ENCODE measurements around the gene CARD11. TPM values are rescaled to one million over a fixed set of nuclear protein-coding genes. Genes with fewer than 3 reads are reported as not detected.

The CARD11 gene
- total RNA-seq, 1 experiment from 2014 or later = 0.82 TPM

DNA sequence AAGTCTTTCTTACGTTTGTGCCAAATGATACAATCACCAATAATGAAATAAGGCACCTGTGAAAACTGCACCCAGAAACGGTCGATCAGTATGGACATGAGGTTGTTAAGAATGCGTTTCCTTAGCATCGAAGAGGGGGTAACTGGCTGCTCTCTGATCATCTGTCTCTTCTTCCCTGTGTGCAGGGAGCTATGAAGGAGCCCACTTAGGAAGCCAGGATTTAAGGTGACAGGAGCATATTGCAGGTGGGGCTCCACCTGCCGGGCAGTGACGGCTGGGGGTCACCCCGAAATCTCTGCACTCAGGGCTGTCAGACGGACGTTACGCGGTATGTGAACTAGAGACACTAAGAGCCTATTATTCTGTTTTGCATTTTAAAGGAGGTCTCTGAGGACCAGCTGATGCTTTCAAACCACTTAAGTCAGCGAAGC, 64.5 kb downstream of the CARD11 start:
- CTCF ChIA-PET = no interaction called here

GRCh38 chr7:2978408-2978807, 65.3 kb downstream of the CARD11 start:
- DNase-seq (ENCODE audit: low read depth, low spot score) = no peak
- intact Hi-C loops (cut with micrococcal nuclease; ENCODE audit: unreplicated experiment) = no loop called here

More for the DNA sequence above, 64.5 kb downstream of the CARD11 start:
- POLR2A ChIA-PET = no interaction called here
- no TSS peak for BruUV-seq (replicated peaks)
- no peaks in the 10 kb centered on the region for H3K4me1 ChIP-seq (ENCODE audit: control insufficient read depth, insufficient read depth, low read length)
- ATAC-seq (no peak), DNase-seq (ENCODE audit: low read depth, low spot score) (no peak)
- no peak overlapping the region for H3K27ac ChIP-seq (ENCODE audit: low read length)
- TF ChIP-seq SIN3A (IDR thresholded peaks at IDR 0.05; ENCODE audit: borderline replicate concordance, insufficient read depth, low read depth, low read length) (no peak), POLR2AphosphoS5 (IDR thresholded peaks at IDR 0.05; ENCODE audit: low read depth, low read length) (no peak), TCF7L2 (IDR thresholded peaks at IDR 0.05; ENCODE audit: low read depth, low read length) (no peak)
- TF ChIP-seq, protein P1, sequence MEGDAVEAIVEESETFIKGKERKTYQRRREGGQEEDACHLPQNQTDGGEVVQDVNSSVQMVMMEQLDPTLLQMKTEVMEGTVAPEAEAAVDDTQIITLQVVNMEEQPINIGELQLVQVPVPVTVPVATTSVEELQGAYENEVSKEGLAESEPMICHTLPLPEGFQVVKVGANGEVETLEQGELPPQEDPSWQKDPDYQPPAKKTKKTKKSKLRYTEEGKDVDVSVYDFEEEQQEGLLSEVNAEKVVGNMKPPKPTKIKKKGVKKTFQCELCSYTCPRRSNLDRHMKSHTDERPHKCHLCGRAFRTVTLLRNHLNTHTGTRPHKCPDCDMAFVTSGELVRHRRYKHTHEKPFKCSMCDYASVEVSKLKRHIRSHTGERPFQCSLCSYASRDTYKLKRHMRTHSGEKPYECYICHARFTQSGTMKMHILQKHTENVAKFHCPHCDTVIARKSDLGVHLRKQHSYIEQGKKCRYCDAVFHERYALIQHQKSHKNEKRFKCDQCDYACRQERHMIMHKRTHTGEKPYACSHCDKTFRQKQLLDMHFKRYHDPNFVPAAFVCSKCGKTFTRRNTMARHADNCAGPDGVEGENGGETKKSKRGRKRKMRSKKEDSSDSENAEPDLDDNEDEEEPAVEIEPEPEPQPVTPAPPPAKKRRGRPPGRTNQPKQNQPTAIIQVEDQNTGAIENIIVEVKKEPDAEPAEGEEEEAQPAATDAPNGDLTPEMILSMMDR (IDR thresholded peaks at IDR 0.05) = no peak
- TF ChIP-seq, protein P2, sequence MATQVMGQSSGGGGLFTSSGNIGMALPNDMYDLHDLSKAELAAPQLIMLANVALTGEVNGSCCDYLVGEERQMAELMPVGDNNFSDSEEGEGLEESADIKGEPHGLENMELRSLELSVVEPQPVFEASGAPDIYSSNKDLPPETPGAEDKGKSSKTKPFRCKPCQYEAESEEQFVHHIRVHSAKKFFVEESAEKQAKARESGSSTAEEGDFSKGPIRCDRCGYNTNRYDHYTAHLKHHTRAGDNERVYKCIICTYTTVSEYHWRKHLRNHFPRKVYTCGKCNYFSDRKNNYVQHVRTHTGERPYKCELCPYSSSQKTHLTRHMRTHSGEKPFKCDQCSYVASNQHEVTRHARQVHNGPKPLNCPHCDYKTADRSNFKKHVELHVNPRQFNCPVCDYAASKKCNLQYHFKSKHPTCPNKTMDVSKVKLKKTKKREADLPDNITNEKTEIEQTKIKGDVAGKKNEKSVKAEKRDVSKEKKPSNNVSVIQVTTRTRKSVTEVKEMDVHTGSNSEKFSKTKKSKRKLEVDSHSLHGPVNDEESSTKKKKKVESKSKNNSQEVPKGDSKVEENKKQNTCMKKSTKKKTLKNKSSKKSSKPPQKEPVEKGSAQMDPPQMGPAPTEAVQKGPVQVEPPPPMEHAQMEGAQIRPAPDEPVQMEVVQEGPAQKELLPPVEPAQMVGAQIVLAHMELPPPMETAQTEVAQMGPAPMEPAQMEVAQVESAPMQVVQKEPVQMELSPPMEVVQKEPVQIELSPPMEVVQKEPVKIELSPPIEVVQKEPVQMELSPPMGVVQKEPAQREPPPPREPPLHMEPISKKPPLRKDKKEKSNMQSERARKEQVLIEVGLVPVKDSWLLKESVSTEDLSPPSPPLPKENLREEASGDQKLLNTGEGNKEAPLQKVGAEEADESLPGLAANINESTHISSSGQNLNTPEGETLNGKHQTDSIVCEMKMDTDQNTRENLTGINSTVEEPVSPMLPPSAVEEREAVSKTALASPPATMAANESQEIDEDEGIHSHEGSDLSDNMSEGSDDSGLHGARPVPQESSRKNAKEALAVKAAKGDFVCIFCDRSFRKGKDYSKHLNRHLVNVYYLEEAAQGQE (IDR thresholded peaks at IDR 0.05; ENCODE audit: insufficient read depth in 1 of 2, low read depth in 2 of 2, low read length in 1 of 2) = no peak
- H3K27me3 ChIP-seq (ENCODE audit: control insufficient read depth, insufficient read depth, low read length) = no peaks in the 10 kb centered on the region; the same call in 1 of the 2 replicates
- in situ Hi-C loops (cut with HindIII; ENCODE audit: low pct_unique_long_range_greater_than_20kb, low sequenced_read_pairs) (no loop called here), intact Hi-C loops (cut with micrococcal nuclease; ENCODE audit: unreplicated experiment) (no loop called here)
- H3K9me3 ChIP-seq (ENCODE audit: control insufficient read depth, insufficient read depth, low read depth, low read length) = no peaks in the 10 kb centered on the region
- no peaks in the 10 kb centered on the region for H3K36me3 ChIP-seq (ENCODE audit: control insufficient read depth, insufficient read depth, low read length)
- H3K4me3 ChIP-seq (ENCODE audit: low read depth in 2 of 2, low read length in 2 of 2) = no peak overlapping the region

More at GRCh38 chr7:2978408-2978807, 65.3 kb downstream of the CARD11 start:
- H3K4me3 ChIP-seq (ENCODE audit: low read depth in 2 of 2, low read length in 2 of 2) = no peak overlapping the region
- H3K27ac ChIP-seq (ENCODE audit: low read length) = no peak overlapping the region
- H3K9me3 ChIP-seq (ENCODE audit: control insufficient read depth, insufficient read depth, low read depth, low read length) = no peaks in the 10 kb centered on the region
- TF ChIP-seq, protein P1 (IDR thresholded peaks at IDR 0.05) = no peak
- TF ChIP-seq SIN3A (IDR thresholded peaks at IDR 0.05; ENCODE audit: borderline replicate concordance, insufficient read depth, low read depth, low read length) (no peak), POLR2AphosphoS5 (IDR thresholded peaks at IDR 0.05; ENCODE audit: low read depth, low read length) (no peak), TCF7L2 (IDR thresholded peaks at IDR 0.05; ENCODE audit: low read depth, low read length) (no peak)
- TF ChIP-seq, protein P2 (IDR thresholded peaks at IDR 0.05; ENCODE audit: insufficient read depth in 1 of 2, low read depth in 2 of 2, low read length in 1 of 2) = no peak
- BruUV-seq (replicated peaks) = no TSS peak
- in situ Hi-C loops (cut with HindIII; ENCODE audit: low pct_unique_long_range_greater_than_20kb, low sequenced_read_pairs) = no loop called here
- H3K27me3 ChIP-seq (ENCODE audit: control insufficient read depth, insufficient read depth, low read length) = no peaks in the 10 kb centered on the region; the same call in 1 of the 2 replicates
- H3K36me3 ChIP-seq (ENCODE audit: control insufficient read depth, insufficient read depth, low read length) = no peaks in the 10 kb centered on the region
- H3K4me1 ChIP-seq (ENCODE audit: control insufficient read depth, insufficient read depth, low read length) = no peaks in the 10 kb centered on the region
- ChIA-PET CTCF (no interaction called here), POLR2A (no interaction called here)
- ATAC-seq = no peak
